ENCODE measurements around the gene S100B.

GRCh38 chr21:46562472-46562871 is 42.4 kb downstream of the S100B start:
- TF ChIP-seq EZH2phosphoT487 (IDR thresholded peaks at IDR 0.05; ENCODE audit: low read depth, severe bottlenecking, unreplicated experiment) (no peak), CTCF (IDR thresholded peaks at IDR 0.05; ENCODE audit: poor library complexity) (no peak)

All from hepatocyte (in vitro differentiated cells).